Osteoblast (primary cell): ENCODE data around the gene RSPRY1. TPM values are rescaled to one million over a fixed set of nuclear protein-coding genes. Genes with fewer than 3 reads are reported as not detected.

ENCODE experiments used
- DNase-seq: peaks from one replicate; pipeline ENCODE4 v3.0.0; 2011; ENCODE audit warnings: low spot score, mixed read lengths; ENCODE audit not compliant: insufficient read length; ENCODE audit errors: missing footprints
- H2AFZ ChIP-seq: 2 replicates; pipeline ENCODE4 v1.6.0; 2011; ENCODE audit warnings: mild to moderate bottlenecking, low read length
- H3K27ac ChIP-seq: 2 replicates; pipeline ENCODE4 v1.5.1; 2011; ENCODE audit warnings: mild to moderate bottlenecking, low read depth, low read length, moderate library complexity
- H3K27me3 ChIP-seq: 2 replicates; pipeline ENCODE4 v1.6.0; 2012; ENCODE audit warnings: mild to moderate bottlenecking, control low read depth, inconsistent platforms, low read length, moderate library complexity; ENCODE audit not compliant: insufficient read depth
- H3K36me3 ChIP-seq: 2 replicates; pipeline ENCODE4 v1.5.1; 2011; ENCODE audit warnings: mild to moderate bottlenecking, low read length, control low read depth, moderate library complexity; ENCODE audit not compliant: insufficient read depth
- H3K4me1 ChIP-seq: 2 replicates; pipeline ENCODE4 v1.5.1; 2011; ENCODE audit warnings: mild to moderate bottlenecking, low read length, control low read depth, moderate library complexity; ENCODE audit not compliant: insufficient read depth
- H3K4me2 ChIP-seq: 2 replicates; pipeline ENCODE4 v1.6.0; 2011; ENCODE audit warnings: mild to moderate bottlenecking, low read length; ENCODE audit not compliant: insufficient read depth
- H3K4me3 ChIP-seq: fragments of 200-600 bp; sonication (generic); 3 replicates; pipeline ENCODE4 v1.5.1; 2012; ENCODE audit warnings: mild to moderate bottlenecking, low read length, inconsistent platforms; ENCODE audit not compliant: insufficient read depth
- H3K79me2 ChIP-seq: 2 replicates; pipeline ENCODE4 v1.6.0; 2012; ENCODE audit warnings: mild to moderate bottlenecking, low read length, control low read depth, inconsistent platforms; ENCODE audit not compliant: insufficient read depth
- H3K9me3 ChIP-seq: 2 replicates; pipeline ENCODE4 v1.5.1; 2011; ENCODE audit warnings: low read depth, low read length, control low read depth
- H4K20me1 ChIP-seq: 2 replicates; pipeline ENCODE4 v1.6.0; 2012; ENCODE audit warnings: mild to moderate bottlenecking, low read length, control low read depth; ENCODE audit not compliant: insufficient read depth
- CTCF ChIP-seq: IDR thresholded peaks from 2 replicates; pipeline ENCODE4 v1.5.1; 2011; ENCODE audit warnings: mild to moderate bottlenecking, low read depth, low read length, moderate library complexity; ENCODE audit errors: extremely low read depth
- total RNA-seq: library from RNA; depleted of rRNA; stranded (reverse); fragments of >200 nt; gene quantifications from 2 replicates; pipeline ENCODE4 v1.2.3, GENCODE V29; 2012

Gene RSPRY1
- total RNA-seq, 1 donor: 57.2 TPM

- H3K36me3 ChIP-seq: no peaks in the 10 kb centered on the region
- no peaks in the 10 kb centered on the region for H4K20me1 ChIP-seq
- peak; percentile 98 for DNase-seq
- H3K27ac ChIP-seq: peak overlapping the region; percentile 14
- peak overlapping the region; percentile 76 for H2AFZ ChIP-seq
- H3K79me2 ChIP-seq: no peaks in the 10 kb centered on the region
- H3K4me1 ChIP-seq: peaks cover 4% of the 10 kb centered on the region
- peak overlapping the region; percentile 81 for H3K4me2 ChIP-seq
- H3K27me3 ChIP-seq: no peaks in the 10 kb centered on the region
- H3K9me3 ChIP-seq: no peaks in the 10 kb centered on the region
- peak overlapping the region; percentile 58 for H3K4me3 ChIP-seq
- no peak for TF ChIP-seq CTCF
Measured at GRCh38 chr16:57260294-57260929, 74.3 kb downstream of the RSPRY1 start.

- no peak for TF ChIP-seq CTCF
- no peak for DNase-seq
- Histone ChIP-seq H2AFZ (no peak overlapping the region), H3K27me3 (peaks cover 3% of the 10 kb centered on the region), H3K79me2 (no peaks in the 10 kb centered on the region), H3K9me3 (no peaks in the 10 kb centered on the region), H4K20me1 (no peaks in the 10 kb centered on the region), H3K4me2 (no peak overlapping the region), H3K27ac (no peak overlapping the region), H3K36me3 (no peaks in the 10 kb centered on the region), H3K4me1 (peaks cover 4% of the 10 kb centered on the region), H3K4me3 (no peak overlapping the region)
Measured at GRCh38 chr16:57261806-57262205, 75.7 kb downstream of the RSPRY1 start.

- H3K27ac ChIP-seq: no peak overlapping the region
- H3K9me3 ChIP-seq: no peaks in the 10 kb centered on the region
- peak overlapping the region; percentile 41 for H2AFZ ChIP-seq
- H3K79me2 ChIP-seq: no peaks in the 10 kb centered on the region
- H3K4me3 ChIP-seq: no peak overlapping the region
- TF ChIP-seq CTCF: no peak
- H3K36me3 ChIP-seq: no peaks in the 10 kb centered on the region
- H3K4me1 ChIP-seq: peaks cover 4% of the 10 kb centered on the region
- no peaks in the 10 kb centered on the region for H4K20me1 ChIP-seq
- no peak overlapping the region for H3K4me2 ChIP-seq
- peak; percentile 81 for DNase-seq
- H3K27me3 ChIP-seq: peaks cover 3% of the 10 kb centered on the region
Measured at GRCh38 chr16:57262841-57263540, 76.9 kb downstream of the RSPRY1 start.
